GM19043 (cell line): Measurements from ENCODE around the gene NBPF3.

ENCODE experiments used
- ATAC-seq: cut with Tn5 transposase; IDR thresholded peaks from one replicate; pipeline ENCODE4 v1.9.1; 2021; ENCODE audit warnings: low read depth; ENCODE audit not compliant: unreplicated experiment

NBPF3 gene

DNA sequence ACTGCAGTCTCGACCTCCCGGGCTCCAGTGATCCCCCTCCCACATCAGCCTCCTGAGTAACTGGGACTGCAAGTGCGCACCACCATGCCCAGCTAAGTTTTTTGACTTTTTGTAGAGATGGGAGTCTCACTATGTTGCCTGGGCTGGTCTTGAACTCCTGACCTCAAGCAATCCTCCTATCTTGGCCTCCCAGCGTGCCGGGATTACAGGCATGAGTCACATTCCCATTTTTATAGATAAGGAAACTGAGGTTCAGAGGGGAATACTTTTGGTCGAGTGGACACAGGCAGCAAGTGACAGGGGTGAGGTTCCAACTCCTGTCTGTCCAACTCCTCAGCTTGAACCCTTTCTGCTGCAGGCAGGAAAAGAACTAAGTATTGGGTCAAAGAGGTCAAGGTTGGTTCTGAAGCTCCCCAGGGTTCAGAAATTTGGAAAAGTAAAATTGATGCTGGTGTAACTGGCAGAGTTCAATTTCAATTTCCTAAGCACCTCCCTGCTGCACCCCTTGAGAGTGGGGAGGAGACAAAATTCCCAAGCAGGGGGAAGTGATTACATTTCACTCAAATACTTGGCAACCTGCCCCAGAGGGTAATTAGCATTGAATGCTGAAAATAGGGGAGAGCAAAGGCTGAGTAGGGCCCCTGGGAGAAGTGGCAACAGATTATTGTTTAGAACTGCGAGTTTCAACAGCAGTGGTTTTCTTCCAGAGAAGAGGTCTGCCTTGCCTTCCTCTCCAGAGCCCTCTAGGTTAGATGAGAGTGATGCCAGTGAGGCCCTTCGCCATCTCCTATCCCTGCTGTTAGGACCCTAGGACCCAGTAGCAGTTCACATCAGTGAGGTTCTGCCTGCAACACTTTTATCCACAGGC, 51.8 kb downstream of the NBPF3 start:
- no peak for ATAC-seq

GRCh38 chr1:21492356-21492625, 52.4 kb downstream of the NBPF3 start:
- ATAC-seq: no peak

DNA sequence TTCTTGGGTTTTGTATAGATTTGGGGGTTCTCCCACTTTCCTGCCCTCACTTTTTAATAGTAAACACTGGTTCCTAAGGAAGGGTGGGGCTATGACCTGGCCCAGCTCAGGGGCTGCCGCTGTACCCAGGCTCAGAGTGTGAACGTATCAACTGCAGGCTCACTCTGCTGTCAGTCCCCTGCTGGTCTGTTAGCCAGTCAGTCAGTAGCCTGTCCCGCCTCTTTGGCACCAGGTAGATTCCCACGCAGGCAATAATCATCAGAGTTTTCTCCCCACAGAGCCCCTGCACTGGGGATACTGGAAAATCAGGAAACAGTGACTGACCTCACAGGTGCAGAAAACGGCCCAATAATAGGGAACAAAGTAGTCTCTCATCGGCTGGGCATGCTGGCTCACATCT, 54.3 kb downstream of the NBPF3 start:
- no peak for ATAC-seq

- ATAC-seq: no peak
Observed at GRCh38 chr1:21495225-21495820, 55.4 kb downstream of the NBPF3 start.

- ATAC-seq: no peak
Observed at GRCh38 chr1:21496063-21496462, 56.1 kb downstream of the NBPF3 start.

GRCh38 chr1:21496886-21497285, 56.9 kb downstream of the NBPF3 start:
- no peak for ATAC-seq

DNA sequence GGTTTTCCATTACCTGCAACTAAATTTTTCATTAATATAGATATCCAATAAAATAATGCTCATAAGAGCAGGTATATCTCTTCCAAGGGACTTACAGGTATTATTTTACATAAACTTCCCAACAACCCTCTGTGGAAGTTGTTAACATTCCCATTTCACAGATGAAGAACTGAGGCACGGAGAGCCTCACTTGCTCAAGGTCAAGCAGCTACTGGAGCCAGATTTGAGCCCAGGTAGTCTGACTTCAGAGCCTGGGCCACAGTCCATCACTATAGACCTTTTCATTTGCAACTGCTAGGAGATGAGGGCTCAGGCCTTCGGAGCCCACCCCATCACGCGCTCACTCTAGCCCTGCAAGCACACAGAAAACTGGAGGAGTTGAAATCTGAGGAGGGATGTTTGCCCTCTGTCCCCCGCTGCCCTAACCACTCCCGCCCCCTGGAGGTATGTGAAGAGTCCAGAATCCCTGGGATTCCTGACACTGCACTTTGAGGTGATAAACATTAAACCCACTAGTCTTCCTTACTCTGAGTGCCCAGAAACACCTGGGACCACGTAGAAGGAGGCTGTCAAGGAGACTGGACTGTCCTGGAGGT, 57.6 kb downstream of the NBPF3 start:
- ATAC-seq: no peak

GRCh38 chr1:21499283-21499950, 59.5 kb downstream of the NBPF3 start:
- no peak for ATAC-seq

DNA sequence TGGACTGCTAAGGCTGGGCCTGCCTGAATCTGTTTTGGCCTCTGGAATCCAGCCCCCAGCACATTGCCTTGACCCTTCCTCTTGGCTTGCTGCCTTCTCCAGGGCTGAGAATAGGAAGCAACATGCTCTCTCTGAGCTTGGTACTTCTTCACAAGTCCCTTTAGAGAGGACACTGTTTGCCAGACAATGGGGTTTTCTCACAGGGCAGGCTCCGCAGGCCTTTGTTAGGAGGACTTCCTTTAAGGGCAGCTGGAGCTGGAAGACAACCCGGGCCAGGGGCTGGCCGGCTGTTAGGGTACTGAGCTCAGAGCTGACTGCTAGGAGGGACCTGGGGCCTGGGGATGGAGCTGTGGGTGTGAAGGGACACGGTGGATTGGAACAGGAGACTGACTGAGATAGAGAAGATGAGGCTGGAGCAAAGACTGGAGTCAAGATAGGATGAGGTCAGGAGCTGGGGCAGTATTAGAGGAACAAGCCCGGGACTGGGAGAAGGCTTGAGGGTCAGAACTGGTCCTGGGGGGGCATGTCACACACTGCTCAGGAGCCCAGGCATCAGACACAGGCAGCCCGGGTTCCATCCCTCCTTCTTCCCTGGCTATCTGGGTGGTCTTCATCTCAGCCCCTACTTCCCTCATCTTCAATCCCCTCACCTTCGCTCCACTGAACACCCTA, 63.9 kb downstream of the NBPF3 start:
- ATAC-seq: no peak

DNA sequence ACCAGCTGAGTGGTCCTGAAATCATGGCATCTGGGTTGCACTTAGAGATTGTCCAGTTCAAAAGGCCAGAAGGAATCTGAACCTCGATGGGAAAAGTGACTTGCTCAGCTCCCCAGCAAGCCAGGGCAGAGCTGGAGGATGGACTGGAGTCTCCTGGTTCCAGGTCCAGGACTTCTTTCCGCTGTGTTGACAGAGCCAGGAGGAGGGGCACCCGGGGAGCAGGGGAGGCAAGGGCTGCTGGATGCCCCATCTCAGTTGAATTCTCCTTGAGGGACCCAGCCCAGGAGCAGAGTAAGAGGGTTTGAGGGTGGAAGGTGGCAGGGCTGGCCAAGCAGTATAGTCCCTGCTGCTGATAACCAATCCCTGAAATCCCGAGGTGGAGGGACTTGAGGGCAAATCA, 66.9 kb downstream of the NBPF3 start:
- no peak for ATAC-seq

GRCh38 chr1:21507511-21508270, 67.8 kb downstream of the NBPF3 start:
- no peak for ATAC-seq

DNA sequence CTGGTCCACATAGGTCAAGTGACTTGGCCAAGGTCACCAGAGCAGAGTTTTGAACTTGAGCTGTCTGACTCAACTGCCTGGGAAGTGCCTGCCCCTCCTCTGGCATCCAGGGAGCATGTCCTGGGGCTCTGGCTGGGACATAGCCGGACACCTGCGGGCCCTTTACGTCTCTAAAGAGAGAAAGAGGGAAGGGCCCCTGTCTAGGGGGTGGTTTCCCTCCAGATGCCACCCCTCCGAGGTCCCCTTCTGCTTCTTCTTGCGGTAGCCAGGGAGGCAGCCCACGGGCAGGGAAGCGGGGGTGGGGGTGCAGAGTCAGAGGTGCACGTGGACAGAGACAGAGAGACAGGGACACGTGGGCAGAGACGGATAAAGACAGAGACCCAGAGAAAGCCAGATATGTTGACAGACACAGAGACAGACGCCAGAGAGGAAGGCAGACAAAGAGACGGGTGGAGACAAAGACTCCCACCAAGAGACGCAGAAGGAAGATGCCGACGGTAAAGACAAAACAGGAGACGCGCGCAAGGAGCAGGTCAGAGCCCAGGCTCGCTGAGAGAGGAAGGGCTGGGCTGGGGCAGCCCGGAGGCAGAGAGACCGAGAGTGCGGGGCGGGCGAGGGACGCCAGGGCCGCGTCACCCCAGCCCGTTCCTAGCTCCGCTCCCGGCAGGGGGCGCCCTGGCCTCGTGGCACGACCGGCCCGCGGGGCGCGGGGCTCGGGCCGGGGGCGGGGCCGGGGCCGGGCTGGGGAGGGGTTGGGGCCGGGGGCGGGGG, 68.8 kb downstream of the NBPF3 start:
- ATAC-seq: no peak

GRCh38 chr1:21509351-21510112, 69.6 kb downstream of the NBPF3 start, which contains the start of gene ALPL:
Gene ALPL, plus strand, starts transcription at chr1:21509423. Its CDS starts 44,659 bp downstream, at chr1:21554082.
- no peak for ATAC-seq

DNA sequence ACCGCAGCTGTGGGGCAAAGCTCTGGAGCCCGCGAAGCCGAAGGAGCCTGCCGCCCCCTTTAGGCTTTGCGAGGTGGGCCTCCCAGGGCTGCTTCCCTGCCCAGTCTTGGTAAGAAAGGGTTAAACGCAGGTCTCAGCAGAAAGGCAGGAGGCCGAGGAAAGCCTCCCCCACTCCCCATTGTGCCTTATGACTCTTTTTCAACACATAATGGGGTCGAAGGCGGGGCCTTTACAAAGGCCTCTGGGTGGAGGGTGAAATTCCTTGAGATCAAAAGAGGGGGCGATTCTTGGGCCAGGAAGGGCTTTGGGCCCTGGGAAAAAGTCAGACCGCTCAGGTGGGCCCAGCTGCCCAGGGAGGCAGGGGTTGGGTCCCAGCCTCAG, 70.2 kb downstream of the NBPF3 start:
- no peak for ATAC-seq

GRCh38 chr1:21510885-21511578, 71.1 kb downstream of the NBPF3 start:
- ATAC-seq: no peak

DNA sequence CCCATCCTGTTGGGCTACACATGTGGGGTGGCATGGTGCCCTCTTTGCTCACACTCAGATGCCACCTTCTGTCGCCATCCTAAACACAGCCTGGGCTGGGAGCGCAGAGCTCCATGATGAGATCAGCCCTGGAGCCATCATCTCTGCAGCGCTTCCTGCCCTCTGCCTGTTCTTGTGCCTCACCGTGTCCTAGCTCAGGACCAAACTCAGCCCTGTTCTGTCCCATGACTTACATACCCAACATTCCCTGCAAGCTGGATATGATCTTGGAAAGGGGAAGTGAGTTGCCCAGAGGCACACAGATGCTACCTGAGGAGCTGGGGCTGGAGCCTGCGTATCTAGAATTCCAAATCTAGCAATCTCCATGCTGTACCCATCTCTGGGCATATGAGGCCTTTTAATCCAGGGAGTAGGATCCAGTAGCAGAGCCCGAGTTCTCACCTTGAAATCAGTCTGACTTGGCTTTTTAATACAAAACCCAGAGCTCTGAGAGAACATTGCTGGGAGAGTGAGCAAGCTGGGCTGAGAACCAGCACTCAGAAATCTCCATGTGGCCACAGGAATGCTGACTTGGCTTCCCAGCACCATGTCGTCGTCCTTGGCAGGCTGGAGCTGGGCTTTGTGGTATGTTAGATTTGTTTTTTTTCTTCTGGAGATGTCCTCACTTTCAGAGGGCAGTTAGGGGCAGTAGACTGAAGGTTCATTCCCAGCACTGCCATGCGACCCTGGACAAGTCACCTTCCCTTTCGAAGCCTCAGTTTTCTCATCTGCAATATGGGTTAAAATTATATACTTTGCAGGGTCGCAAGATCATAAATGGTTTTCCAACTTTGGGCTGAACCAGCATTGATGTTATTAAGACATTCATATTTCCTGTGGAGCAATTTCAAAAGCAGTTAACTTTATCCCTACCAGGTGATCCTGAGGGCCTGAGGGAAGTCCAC, 71.9 kb downstream of the NBPF3 start:
- ATAC-seq: no peak

DNA sequence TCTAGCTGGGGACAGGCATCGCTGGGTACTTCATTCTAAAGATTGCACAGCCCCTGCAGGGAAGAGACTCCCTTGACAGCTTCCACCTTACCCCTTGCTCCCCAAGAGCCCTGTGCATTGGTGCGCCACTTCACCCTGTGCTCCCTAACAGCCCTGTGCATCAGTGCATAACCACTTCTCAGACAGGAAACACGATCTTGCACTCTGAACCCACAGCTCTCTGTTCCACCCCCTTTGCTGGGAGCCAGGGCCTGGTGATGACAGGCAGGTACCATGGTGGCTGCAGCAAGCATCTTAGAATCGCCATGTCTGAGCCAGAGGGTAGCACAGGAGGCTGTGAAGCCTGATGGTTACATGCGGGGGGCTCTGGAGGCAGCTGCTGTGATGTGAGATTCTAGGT, 74.3 kb downstream of the NBPF3 start:
- ATAC-seq: no peak
